DOHH2 (cell line): Measurements from ENCODE around the gene PRCP.

Experiments
- H3F3A ChIP-seq: fragments of 200-600 bp; sonication (generic), shearing (Covaris generic); 2 replicates; pipeline ENCODE4 v1.6.0; 2016; ENCODE audit warnings: antibody characterized with exemption, mild to moderate bottlenecking; ENCODE audit not compliant: control insufficient read depth, insufficient read depth
- H3K27ac ChIP-seq: fragments of 200-600 bp; sonication (generic); 2 replicates; pipeline ENCODE4 v1.5.1; 2014; ENCODE audit warnings: low read depth, mild to moderate bottlenecking, low read length, moderate library complexity
- H3K27me3 ChIP-seq: fragments of 200-600 bp; sonication (generic); 2 replicates; pipeline ENCODE4 v1.6.1; 2014; ENCODE audit warnings: mild to moderate bottlenecking, low read length, mixed read lengths; ENCODE audit not compliant: control insufficient read depth
- H3K36me3 ChIP-seq: fragments of 200-600 bp; sonication (generic); 2 replicates; pipeline ENCODE4 v1.6.1; 2014; ENCODE audit warnings: mild to moderate bottlenecking, low read length, moderate library complexity, mixed read lengths; ENCODE audit not compliant: control insufficient read depth
- H3K4me1 ChIP-seq: fragments of 200-600 bp; sonication (generic); 2 replicates; pipeline ENCODE4 v1.6.1; 2014; ENCODE audit warnings: mild to moderate bottlenecking, low read length, mixed read lengths; ENCODE audit not compliant: control insufficient read depth
- H3K4me2 ChIP-seq: fragments of 200-600 bp; sonication (generic); 2 replicates; pipeline ENCODE4 v1.6.0; 2014; ENCODE audit warnings: mild to moderate bottlenecking, low read length, moderate library complexity
- H3K4me3 ChIP-seq: fragments of 200-600 bp; sonication (generic); 2 replicates; pipeline ENCODE4 v1.5.1; 2014; ENCODE audit warnings: mild to moderate bottlenecking, low read length, mixed read lengths
- H3K79me2 ChIP-seq: fragments of 200-600 bp; sonication (generic); 2 replicates; pipeline ENCODE4 v1.6.1; 2014; ENCODE audit warnings: mild to moderate bottlenecking, low read length, mixed read lengths; ENCODE audit not compliant: control insufficient read depth
- H3K9me2 ChIP-seq: fragments of 200-600 bp; sonication (generic); replicated peaks from 2 replicates; pipeline ENCODE4 v1.6.1; 2014; ENCODE audit warnings: mild to moderate bottlenecking, low read length, mixed read lengths; ENCODE audit not compliant: control insufficient read depth
- H3K9me3 ChIP-seq: fragments of 200-600 bp; sonication (generic); 2 replicates; pipeline ENCODE4 v1.6.1; 2014; ENCODE audit warnings: antibody characterized with exemption, low read length, mixed read lengths; ENCODE audit not compliant: control insufficient read depth, insufficient read depth
- H4K20me1 ChIP-seq: fragments of 200-600 bp; sonication (generic); 2 replicates; pipeline ENCODE4 v1.6.0; 2014; ENCODE audit warnings: low read depth, mild to moderate bottlenecking, antibody characterized with exemption, low read length, moderate library complexity; ENCODE audit not compliant: control insufficient read depth, insufficient read depth
- EZH2phosphoT487 ChIP-seq: fragments of 200-600 bp; sonication (generic); IDR thresholded peaks from 2 replicates; pipeline ENCODE4 v1.6.1; 2017; ENCODE audit warnings: borderline replicate concordance, mild to moderate bottlenecking, antibody characterized with exemption, low read length, moderate library complexity, mixed read lengths
- TF ChIP-seq, protein P1 (sequence below): fragments of 200-600 bp; sonication (generic); IDR thresholded peaks from one replicate; pipeline ENCODE4 v1.5.1; 2014; ENCODE audit warnings: antibody characterized with exemption, mild to moderate bottlenecking, low read depth, low read length; ENCODE audit not compliant: poor library complexity, severe bottlenecking

Gene PRCP

DNA sequence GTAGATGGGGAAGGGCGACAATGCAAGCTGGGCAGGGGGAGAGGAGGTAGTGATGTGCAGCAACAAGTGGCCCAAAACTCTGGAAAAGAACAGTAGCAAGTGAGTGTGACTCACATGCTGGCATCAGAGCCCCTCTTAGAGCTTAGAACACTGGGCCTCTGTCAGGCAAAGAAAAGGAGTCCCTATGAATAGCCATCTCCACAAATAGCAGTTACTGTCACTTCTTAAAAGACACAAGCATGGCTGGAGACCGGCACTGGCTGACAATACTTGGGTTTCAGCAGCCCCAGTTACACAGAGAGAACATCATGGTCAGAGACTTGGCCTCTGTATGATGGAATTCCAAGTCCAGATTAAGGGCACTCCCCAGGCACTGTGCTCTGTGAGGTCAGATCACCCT is 58.2 kb downstream of the PRCP start:
- H3K27ac ChIP-seq: no peak overlapping the region

DNA sequence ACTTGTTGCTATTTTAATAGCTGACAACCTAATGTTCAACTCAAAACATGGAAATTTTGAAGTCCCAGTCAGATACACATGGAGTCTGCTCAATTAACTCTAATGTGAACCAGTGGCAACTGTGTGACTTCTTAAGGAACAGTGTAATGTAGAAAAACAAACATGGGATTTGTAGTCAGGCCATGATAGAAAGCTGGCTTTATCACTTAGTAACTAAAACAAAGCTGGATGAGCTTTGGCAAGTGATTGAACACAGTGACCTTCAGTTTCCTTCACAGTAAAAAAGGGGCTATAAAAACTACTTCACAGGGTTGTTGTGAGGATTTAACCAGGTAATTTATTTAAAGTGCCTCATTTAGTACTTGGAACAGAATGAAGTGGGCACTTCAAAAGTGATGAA is 62.6 kb downstream of the PRCP start:
- Histone ChIP-seq H3K9me3 (no peaks in the 10 kb centered on the region), H3K27ac (no peak overlapping the region), H3K27me3 (no peaks in the 10 kb centered on the region), H3K4me1 (no peaks in the 10 kb centered on the region), H3K79me2 (no peaks in the 10 kb centered on the region), H3K36me3 (0 out of 2 replicates have a peak, but pooled peaks cover 2% of the 10 kb centered on the region), H4K20me1 (no peaks in the 10 kb centered on the region), H3K4me3 (no peak overlapping the region), H3F3A (no peaks in the 10 kb centered on the region), H3K4me2 (no peak overlapping the region), H3K9me2 (no peaks in the 10 kb centered on the region)
- no peak for TF ChIP-seq EZH2phosphoT487
- TF ChIP-seq, protein P1, sequence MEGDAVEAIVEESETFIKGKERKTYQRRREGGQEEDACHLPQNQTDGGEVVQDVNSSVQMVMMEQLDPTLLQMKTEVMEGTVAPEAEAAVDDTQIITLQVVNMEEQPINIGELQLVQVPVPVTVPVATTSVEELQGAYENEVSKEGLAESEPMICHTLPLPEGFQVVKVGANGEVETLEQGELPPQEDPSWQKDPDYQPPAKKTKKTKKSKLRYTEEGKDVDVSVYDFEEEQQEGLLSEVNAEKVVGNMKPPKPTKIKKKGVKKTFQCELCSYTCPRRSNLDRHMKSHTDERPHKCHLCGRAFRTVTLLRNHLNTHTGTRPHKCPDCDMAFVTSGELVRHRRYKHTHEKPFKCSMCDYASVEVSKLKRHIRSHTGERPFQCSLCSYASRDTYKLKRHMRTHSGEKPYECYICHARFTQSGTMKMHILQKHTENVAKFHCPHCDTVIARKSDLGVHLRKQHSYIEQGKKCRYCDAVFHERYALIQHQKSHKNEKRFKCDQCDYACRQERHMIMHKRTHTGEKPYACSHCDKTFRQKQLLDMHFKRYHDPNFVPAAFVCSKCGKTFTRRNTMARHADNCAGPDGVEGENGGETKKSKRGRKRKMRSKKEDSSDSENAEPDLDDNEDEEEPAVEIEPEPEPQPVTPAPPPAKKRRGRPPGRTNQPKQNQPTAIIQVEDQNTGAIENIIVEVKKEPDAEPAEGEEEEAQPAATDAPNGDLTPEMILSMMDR: no peak

More for the DNA sequence above, 58.2 kb downstream of the PRCP start:
- no peaks in the 10 kb centered on the region for H3K79me2 ChIP-seq
- H3F3A ChIP-seq: no peaks in the 10 kb centered on the region
- no peaks in the 10 kb centered on the region for H3K9me2 ChIP-seq
- H3K9me3 ChIP-seq: no peaks in the 10 kb centered on the region
- H3K36me3 ChIP-seq: 0 out of 2 replicates have a peak, but pooled peaks cover under 1% of the 10 kb centered on the region
- H4K20me1 ChIP-seq: no peaks in the 10 kb centered on the region
- no peak overlapping the region for H3K4me3 ChIP-seq
- H3K4me1 ChIP-seq: no peaks in the 10 kb centered on the region
- H3K4me2 ChIP-seq: no peak overlapping the region
- TF ChIP-seq, protein P1: no peak
- TF ChIP-seq EZH2phosphoT487: no peak
- H3K27me3 ChIP-seq: no peaks in the 10 kb centered on the region

DNA sequence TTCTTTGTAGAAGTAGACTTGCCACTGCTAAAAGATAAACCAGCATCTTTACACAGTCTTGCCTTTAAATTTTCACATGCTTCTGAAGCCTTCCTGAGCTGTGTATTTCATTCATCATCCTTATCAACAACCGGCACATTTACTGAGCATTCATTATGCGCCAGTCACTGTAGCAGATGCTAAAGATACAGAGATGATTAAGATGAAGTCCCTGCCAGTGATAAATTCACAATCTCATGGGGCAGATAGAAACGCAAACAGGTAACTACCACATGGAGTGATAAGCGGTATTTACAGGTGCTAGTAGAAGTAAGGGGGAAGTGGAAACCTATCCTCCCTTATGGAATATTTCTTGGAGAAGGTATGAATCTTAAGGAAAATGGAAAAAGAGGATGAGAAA is 67.2 kb downstream of the PRCP start:
- Histone ChIP-seq H3K9me2 (no peaks in the 10 kb centered on the region), H3K4me3 (no peak overlapping the region), H3F3A (no peaks in the 10 kb centered on the region), H3K4me1 (no peaks in the 10 kb centered on the region), H3K27ac (no peak overlapping the region), H3K4me2 (no peak overlapping the region), H3K27me3 (no peaks in the 10 kb centered on the region), H3K36me3 (0 out of 2 replicates have a peak, but pooled peaks cover 2% of the 10 kb centered on the region), H4K20me1 (no peaks in the 10 kb centered on the region), H3K9me3 (no peaks in the 10 kb centered on the region), H3K79me2 (no peaks in the 10 kb centered on the region)
- TF ChIP-seq, protein P1: no peak
- no peak for TF ChIP-seq EZH2phosphoT487

DNA sequence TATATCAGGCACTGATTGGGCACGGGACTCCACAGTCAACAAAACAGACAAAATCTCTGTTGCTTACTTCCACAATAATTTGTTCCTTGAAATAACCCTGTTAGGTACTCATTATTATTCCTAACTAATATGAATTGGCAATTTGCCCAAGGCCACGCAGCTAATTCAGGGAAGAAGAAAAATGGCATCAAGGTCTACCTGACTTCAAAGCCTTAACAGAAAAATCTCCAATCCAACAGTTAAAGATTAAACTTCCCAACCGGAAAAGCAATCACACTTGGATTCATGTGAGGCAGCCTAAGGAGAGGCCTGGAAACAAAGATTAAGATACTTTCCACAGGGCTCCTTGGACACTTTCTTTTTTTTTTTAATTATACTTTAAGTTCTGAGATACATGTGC is 68.9 kb downstream of the PRCP start:
- Histone ChIP-seq H3K27ac (no peak overlapping the region), H3K79me2 (no peaks in the 10 kb centered on the region), H3K27me3 (no peaks in the 10 kb centered on the region), H3K9me2 (no peaks in the 10 kb centered on the region), H4K20me1 (no peaks in the 10 kb centered on the region), H3K4me1 (peaks cover 5% of the 10 kb centered on the region), H3K4me3 (no peak overlapping the region), H3K36me3 (no peaks in the 10 kb centered on the region), H3F3A (no peaks in the 10 kb centered on the region), H3K9me3 (no peaks in the 10 kb centered on the region), H3K4me2 (no peak overlapping the region)
- TF ChIP-seq, protein P1: no peak
- no peak for TF ChIP-seq EZH2phosphoT487
